Effector CD8-positive, alpha-beta T cell (primary cell): ENCODE measurements around the gene RAB12.
"Not testable (repeated sequence)": the region's sequence is repeated elsewhere in the genome, so short reads cannot be mapped to it uniquely, and the experiment has no call there.

Source experiments
- DNase-seq: peaks from one replicate; lab custom pipeline; 2025; lab: John Stamatoyannopoulos, UW

The RAB12 gene

GRCh38 chr18:8647359-8647758 is 38.1 kb downstream of the RAB12 start:
- DNase-seq = not testable (repeated sequence)

- not testable (repeated sequence) for DNase-seq
Measured at GRCh38 chr18:8651478-8652261, 42.4 kb downstream of the RAB12 start.

GRCh38 chr18:8654503-8655451 is 45.5 kb downstream of the RAB12 start:
- no peak for DNase-seq

- no peak for DNase-seq
Measured at GRCh38 chr18:8656232-8656631, 47.0 kb downstream of the RAB12 start.

GRCh38 chr18:8657050-8657820 is 48.0 kb downstream of the RAB12 start:
- DNase-seq = no peak

GRCh38 chr18:8657873-8658470 is 48.7 kb downstream of the RAB12 start:
- no peak for DNase-seq

- DNase-seq = no peak
Measured at GRCh38 chr18:8658858-8659485, 49.7 kb downstream of the RAB12 start.

- DNase-seq = no peak
Measured at GRCh38 chr18:8659609-8660242, 50.5 kb downstream of the RAB12 start.

- DNase-seq = no peak
Measured at GRCh38 chr18:8660316-8660715, 51.1 kb downstream of the RAB12 start.

GRCh38 chr18:8661754-8662559 is 52.7 kb downstream of the RAB12 start:
- DNase-seq = no peak

GRCh38 chr18:8662560-8663255 is 53.5 kb downstream of the RAB12 start:
- no peak for DNase-seq

- DNase-seq = no peak
Measured at GRCh38 chr18:8667846-8668245, 58.6 kb downstream of the RAB12 start.

- DNase-seq = no peak
Measured at GRCh38 chr18:8668381-8668780, 59.1 kb downstream of the RAB12 start.

GRCh38 chr18:8669571-8669970 is 60.3 kb downstream of the RAB12 start:
- DNase-seq = no peak

GRCh38 chr18:8673256-8674209 is 64.3 kb downstream of the RAB12 start:
- no peak for DNase-seq

- no peak for DNase-seq
Measured at GRCh38 chr18:8675057-8675456, 65.8 kb downstream of the RAB12 start.

- no peak for DNase-seq
Measured at GRCh38 chr18:8681196-8681595, 72.0 kb downstream of the RAB12 start.

GRCh38 chr18:8684577-8684976 is 75.3 kb downstream of the RAB12 start:
- no peak for DNase-seq
